ENCODE results near the gene ARHGEF3.

Gene ARHGEF3

DNA sequence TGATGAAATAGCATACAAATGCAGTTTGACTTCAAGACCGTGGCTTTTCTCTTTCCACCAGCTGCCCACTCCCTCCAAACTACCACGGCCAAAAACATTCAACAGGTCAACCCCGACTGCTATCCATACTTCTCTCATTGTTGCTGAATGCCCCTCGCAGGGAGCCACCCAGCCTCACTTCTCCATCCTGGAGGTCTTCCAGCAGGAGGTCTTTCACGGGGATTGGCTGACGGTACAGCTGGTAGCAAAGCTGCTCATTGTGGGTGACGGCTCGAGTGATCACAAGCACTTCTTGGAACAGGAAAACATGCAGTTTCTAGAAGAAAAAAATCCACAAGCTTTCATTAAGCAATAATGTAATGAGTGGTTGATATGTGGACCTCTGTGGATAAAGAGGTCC lies 69.6 kb downstream of the ARHGEF3 start:
- TF ChIP-seq, protein P1, sequence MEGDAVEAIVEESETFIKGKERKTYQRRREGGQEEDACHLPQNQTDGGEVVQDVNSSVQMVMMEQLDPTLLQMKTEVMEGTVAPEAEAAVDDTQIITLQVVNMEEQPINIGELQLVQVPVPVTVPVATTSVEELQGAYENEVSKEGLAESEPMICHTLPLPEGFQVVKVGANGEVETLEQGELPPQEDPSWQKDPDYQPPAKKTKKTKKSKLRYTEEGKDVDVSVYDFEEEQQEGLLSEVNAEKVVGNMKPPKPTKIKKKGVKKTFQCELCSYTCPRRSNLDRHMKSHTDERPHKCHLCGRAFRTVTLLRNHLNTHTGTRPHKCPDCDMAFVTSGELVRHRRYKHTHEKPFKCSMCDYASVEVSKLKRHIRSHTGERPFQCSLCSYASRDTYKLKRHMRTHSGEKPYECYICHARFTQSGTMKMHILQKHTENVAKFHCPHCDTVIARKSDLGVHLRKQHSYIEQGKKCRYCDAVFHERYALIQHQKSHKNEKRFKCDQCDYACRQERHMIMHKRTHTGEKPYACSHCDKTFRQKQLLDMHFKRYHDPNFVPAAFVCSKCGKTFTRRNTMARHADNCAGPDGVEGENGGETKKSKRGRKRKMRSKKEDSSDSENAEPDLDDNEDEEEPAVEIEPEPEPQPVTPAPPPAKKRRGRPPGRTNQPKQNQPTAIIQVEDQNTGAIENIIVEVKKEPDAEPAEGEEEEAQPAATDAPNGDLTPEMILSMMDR (IDR thresholded peaks at IDR 0.05) = no peak

GRCh38 chr3:56725175-56725574 lies 76.6 kb downstream of the ARHGEF3 start:
- TF ChIP-seq, protein P1 (IDR thresholded peaks at IDR 0.05) = no peak

DNA sequence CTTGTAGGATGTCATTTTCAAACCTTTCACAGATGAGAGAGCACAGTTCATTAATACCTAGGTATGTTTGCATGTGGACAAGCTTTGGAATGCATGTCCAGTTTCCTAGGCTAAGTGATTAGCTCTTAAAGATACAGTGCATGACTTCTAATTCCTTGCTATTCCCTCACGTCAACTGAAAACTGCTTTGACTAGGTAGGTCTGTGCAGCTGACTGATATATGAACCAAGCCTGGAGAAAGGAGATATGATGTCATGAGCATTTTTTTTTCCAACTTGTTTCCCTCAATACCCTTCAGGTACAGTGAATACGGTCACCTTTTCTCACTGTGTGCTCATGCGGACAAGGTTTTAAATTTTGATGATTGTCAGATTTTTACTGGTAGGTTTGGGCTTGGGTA lies 77.1 kb downstream of the ARHGEF3 start:
- TF ChIP-seq, protein P1 (IDR thresholded peaks at IDR 0.05) = no peak

DNA sequence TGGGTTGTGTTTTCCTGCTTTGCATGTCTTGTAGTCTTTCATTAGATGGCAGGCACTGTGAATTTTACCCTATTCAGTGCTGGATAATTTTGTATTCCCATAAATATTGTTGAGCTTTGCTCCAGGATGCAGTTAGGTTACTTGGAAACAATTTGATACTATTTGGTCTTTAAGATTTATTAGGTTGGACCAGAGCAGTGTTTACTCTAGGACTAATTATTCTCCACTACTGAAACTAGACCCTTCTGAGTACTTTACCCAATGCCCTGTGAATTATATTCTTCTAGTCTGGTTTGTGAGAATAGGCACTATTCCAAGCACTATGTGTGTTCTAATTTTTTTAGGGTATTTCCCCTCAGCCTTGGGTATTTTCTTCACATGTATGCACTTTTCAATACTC lies 80.9 kb downstream of the ARHGEF3 start:
- TF ChIP-seq, protein P1 (IDR thresholded peaks at IDR 0.05) = no peak

DNA sequence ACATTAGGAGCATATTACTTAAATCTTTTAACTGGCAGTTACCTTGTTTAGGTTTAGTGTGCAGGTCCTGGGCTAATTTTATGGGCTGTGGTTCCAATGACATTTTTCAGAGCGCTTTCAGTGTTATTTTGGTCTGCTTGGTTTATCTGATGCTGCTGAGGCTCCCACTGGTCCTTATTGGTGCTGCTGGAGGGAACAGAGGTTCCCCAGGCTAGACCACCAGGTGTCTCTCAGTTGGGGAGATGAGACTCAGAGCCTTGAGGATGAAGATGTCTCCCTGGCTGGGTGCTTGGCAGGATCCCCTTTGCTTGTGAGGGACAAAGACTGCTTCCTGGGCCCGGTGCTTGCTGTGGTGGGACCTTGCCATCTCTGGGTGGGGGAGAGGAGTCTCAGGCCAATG lies 90.4 kb downstream of the ARHGEF3 start:
- TF ChIP-seq, protein P1 (IDR thresholded peaks at IDR 0.05) = no peak

GRCh38 chr3:56707412-56707811 lies 94.3 kb downstream of the ARHGEF3 start:
- TF ChIP-seq, protein P1 (IDR thresholded peaks at IDR 0.05) = peak; percentile 70

DNA sequence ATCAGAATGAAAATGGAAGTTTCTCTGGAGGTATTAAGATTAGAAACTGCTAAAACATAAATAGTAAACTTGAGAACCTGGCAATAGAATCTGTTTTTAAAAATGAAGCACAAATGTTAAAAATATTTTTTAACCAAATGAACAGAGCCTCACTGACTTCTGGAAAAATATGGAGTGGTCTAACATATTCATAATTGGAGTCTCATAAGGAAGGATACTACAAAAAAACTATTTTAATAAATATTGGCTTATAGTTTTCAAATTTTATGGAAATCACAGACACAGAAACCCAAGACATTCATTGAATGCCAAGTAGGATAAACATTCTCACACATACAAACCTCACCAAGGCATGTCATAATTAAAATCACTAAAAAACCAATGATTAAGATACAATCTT lies 95.1 kb downstream of the ARHGEF3 start:
- TF ChIP-seq, protein P1 (IDR thresholded peaks at IDR 0.05) = no peak

DNA sequence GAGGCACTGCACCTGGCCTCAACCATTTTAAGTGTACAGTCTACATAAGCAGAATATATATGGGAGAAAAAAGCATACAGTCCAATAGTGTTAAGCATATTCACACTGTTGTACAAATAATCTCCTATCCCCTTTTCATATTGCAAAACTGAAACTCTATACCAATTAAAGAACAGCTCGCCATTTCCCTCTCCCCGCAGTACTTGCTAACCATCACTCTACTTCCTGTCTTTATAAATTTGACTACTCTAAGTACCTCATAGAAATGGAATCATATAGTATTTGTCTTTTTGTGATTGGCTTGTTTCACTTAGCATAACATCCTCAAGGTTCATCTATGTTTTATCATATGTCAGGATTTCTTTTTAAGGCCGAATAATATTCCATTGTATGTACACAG lies 97.0 kb downstream of the ARHGEF3 start:
- TF ChIP-seq, protein P1 (IDR thresholded peaks at IDR 0.05) = no peak
